NCI-H524 treated with DMSO at 0.1 percent for 48 hours (cell line): Measurements from ENCODE around the gene DHRSX.
A peak's percentile ranks its signal among the peaks of the same experiment; 100 is the strongest.
"Not testable (repeated sequence)": the region's sequence is repeated elsewhere in the genome, so short reads cannot be mapped to it uniquely, and the experiment has no call there.

Source experiments
- DNase-seq: peaks from one replicate; lab custom pipeline; 2025; lab: John Stamatoyannopoulos, UW

Gene DHRSX

GRCh38 chrX:2500803-2501558 is at the start of gene DHRSX, which contains the start of gene ZBED1:
Gene DHRSX, minus strand, starts transcription at chrX:2500976. Its CDS starts 51 bp downstream, at chrX:2500925.
Gene ZBED1, minus strand, starts transcription at chrX:2500976. Its CDS starts 10,257 bp downstream, at chrX:2490719.
- DNase-seq, result no peak

GRCh38 chrX:2549876-2550275 is 49.1 kb upstream of the DHRSX start:
- DNase-seq, result peak; percentile 86

GRCh38 chrX:2548711-2549423 is 48.1 kb upstream of the DHRSX start:
- no peak for DNase-seq

GRCh38 chrX:2547736-2548135 is 47.0 kb upstream of the DHRSX start:
- DNase-seq, result no peak

- no peak for DNase-seq
Measured at GRCh38 chrX:2546496-2546895, 45.7 kb upstream of the DHRSX start.

- DNase-seq, result no peak
Measured at GRCh38 chrX:2545144-2545543, 44.4 kb upstream of the DHRSX start.

- no peak for DNase-seq
Measured at GRCh38 chrX:2542826-2543521, 42.2 kb upstream of the DHRSX start.

GRCh38 chrX:2541603-2542002 is 40.8 kb upstream of the DHRSX start:
- DNase-seq, result no peak

- no peak for DNase-seq
Measured at GRCh38 chrX:2540426-2540947, 39.7 kb upstream of the DHRSX start.

- no peak for DNase-seq
Measured at GRCh38 chrX:2539586-2539985, 38.8 kb upstream of the DHRSX start.

- DNase-seq, result no peak
Measured at GRCh38 chrX:2538031-2538757, 37.4 kb upstream of the DHRSX start.

GRCh38 chrX:2536974-2537373 is 36.2 kb upstream of the DHRSX start:
- DNase-seq, result no peak

- no peak for DNase-seq
Measured at GRCh38 chrX:2536141-2536540, 35.4 kb upstream of the DHRSX start.

- not testable (repeated sequence) for DNase-seq
Measured at GRCh38 chrX:2534261-2535021, 33.7 kb upstream of the DHRSX start.

GRCh38 chrX:2533424-2533823 is 32.6 kb upstream of the DHRSX start:
- DNase-seq, result no peak

- DNase-seq, result no peak
Measured at GRCh38 chrX:2526390-2526789, 25.6 kb upstream of the DHRSX start.

GRCh38 chrX:2523911-2524310 is 23.1 kb upstream of the DHRSX start:
- no peak for DNase-seq

GRCh38 chrX:2521927-2522386 is 21.2 kb upstream of the DHRSX start:
- DNase-seq, result no peak

- no peak for DNase-seq
Measured at GRCh38 chrX:2521092-2521926, 20.5 kb upstream of the DHRSX start.

- DNase-seq, result no peak
Measured at GRCh38 chrX:2520539-2520938, 19.8 kb upstream of the DHRSX start.
